H1 (cell line): ENCODE data around the gene PAX7. TPM values are rescaled to one million over a fixed set of nuclear protein-coding genes. Genes with fewer than 3 reads are reported as not detected.

Experiments
- NRF1 ChIP-seq: IDR thresholded peaks from 2 replicates; pipeline ENCODE4 v1.6.1; 2011; ENCODE audit warnings: mild to moderate bottlenecking, low read depth, low read length, improper control_type of control experiment
- SRF ChIP-seq: IDR thresholded peaks from 2 replicates; pipeline ENCODE4 v1.6.1; 2011; ENCODE audit warnings: mild to moderate bottlenecking, low read depth, low read length, moderate library complexity
- TBP ChIP-seq: IDR thresholded peaks from 2 replicates; pipeline ENCODE4 v1.6.1; 2011; ENCODE audit warnings: low read depth, low read length, improper control_type of control experiment
- polyA plus RNA-seq, 7 experiments: library from polyadenylated mRNA; depleted of rRNA in 3 of 7; stranded (reverse) in 5 of 7; unstranded in 2 of 7; fragments of >200 nt in 5 of 7; fragments of 200-250 nt in 2 of 7; gene quantifications; 1 replicate in 5 of 7; 2 replicates in 1 of 7; 4 replicates in 1 of 7; pipeline versions ENCODE4 v1.2.1 to v1.2.3, GENCODE V29; 2011 to 2013; ENCODE audit warnings: missing spikeins in 2 of 7, mixed read lengths in 2 of 7
- total RNA-seq: library from RNA; stranded (reverse); fragmentation: NEBNext Ultra II Directional; extraction: Animal tissue kit (Norgen Biotek cat#: 25700); gene quantifications from 2 replicates; pipeline ENCODE4 v1.2.1, GENCODE V29; 2021
- TF ChIP-seq, protein P1 (sequence below): IDR thresholded peaks from 2 replicates; pipeline ENCODE4 v1.6.1; 2012; ENCODE audit warnings: inconsistent platforms

Gene PAX7
- total and polyA plus RNA-seq, 2 of the 8 experiments (the other 6 are each of a cell fraction or from before 2014, with no cell fraction given) = not detected

DNA sequence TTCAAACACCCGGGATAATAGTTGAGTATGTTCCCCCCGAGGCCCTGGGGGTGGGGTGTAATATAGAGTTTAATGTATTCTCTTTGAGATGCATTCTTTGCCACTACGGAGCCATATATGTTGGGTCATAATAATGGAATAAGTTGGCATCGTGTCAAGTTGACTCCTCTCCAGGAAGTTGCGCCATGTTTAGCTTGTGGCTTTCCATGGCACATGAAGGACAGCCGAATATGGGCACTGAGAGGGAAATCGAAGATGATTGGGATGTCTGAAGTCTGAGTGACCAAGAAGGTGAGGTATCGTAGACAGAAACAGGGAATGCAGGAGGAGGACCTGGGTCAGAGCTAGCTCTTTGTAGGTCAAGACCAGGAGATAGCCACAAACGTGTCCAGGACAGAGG, 92.6 kb downstream of the PAX7 start (continued):
- TF ChIP-seq NRF1 (no peak), SRF (no peak), TBP (no peak)
- TF ChIP-seq, protein P1, sequence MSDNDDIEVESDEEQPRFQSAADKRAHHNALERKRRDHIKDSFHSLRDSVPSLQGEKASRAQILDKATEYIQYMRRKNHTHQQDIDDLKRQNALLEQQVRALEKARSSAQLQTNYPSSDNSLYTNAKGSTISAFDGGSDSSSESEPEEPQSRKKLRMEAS = no peak
- TF ChIP-seq, all 59 proteins: peak for 0
